Smooth muscle cell (in vitro differentiated cells): ENCODE measurements around the gene AR. TPM values are rescaled to one million over a fixed set of nuclear protein-coding genes. Genes with fewer than 3 reads are reported as not detected.

Experiments used
- DNase-seq: peaks from one replicate; lab custom pipeline; 2025; ENCODE audit not compliant: unreplicated experiment; lab: John Stamatoyannopoulos, UW
- H2AFZ ChIP-seq: fragments of 200-600 bp; sonication (generic); 2 replicates; pipeline ENCODE4 v1.6.0; 2016; ENCODE audit warnings: antibody characterized with exemption, low read depth, mild to moderate bottlenecking
- H3F3A ChIP-seq: fragments of 200-600 bp; sonication (generic); 2 replicates; pipeline ENCODE4 v1.6.0; 2017; ENCODE audit warnings: antibody characterized with exemption, low read depth
- H3K27ac ChIP-seq: fragments of 200-600 bp; sonication (generic); 2 replicates; pipeline ENCODE4 v1.5.1; 2016; ENCODE audit warnings: low read depth, mild to moderate bottlenecking
- H3K27me3 ChIP-seq: fragments of 200-600 bp; sonication (generic); 2 replicates; pipeline ENCODE4 v1.6.1; 2016; ENCODE audit warnings: low read depth, mild to moderate bottlenecking
- H3K36me3 ChIP-seq: fragments of 200-600 bp; sonication (generic); 2 replicates; pipeline ENCODE4 v1.5.1; 2016; ENCODE audit warnings: low read depth
- H3K4me1 ChIP-seq: fragments of 200-600 bp; sonication (generic); 2 replicates; pipeline ENCODE4 v1.5.1; 2016; ENCODE audit warnings: low read depth
- H3K4me2 ChIP-seq: fragments of 200-600 bp; sonication (generic); 2 replicates; pipeline ENCODE4 v1.6.0; 2016; ENCODE audit warnings: mild to moderate bottlenecking
- H3K4me3 ChIP-seq: fragments of 200-600 bp; sonication (generic); 2 replicates; pipeline ENCODE4 v1.5.1; 2016; ENCODE audit warnings: mild to moderate bottlenecking
- H3K79me2 ChIP-seq: fragments of 200-600 bp; sonication (generic); 2 replicates; pipeline ENCODE4 v1.6.0; 2016; ENCODE audit warnings: low read depth, mild to moderate bottlenecking
- H3K9ac ChIP-seq: fragments of 200-600 bp; sonication (generic); 2 replicates; pipeline ENCODE4 v1.6.0; 2016; ENCODE audit warnings: low read depth
- H3K9me3 ChIP-seq: fragments of 200-600 bp; sonication (generic); replicated peaks from 2 replicates; pipeline ENCODE4 v1.5.1; 2016; ENCODE audit warnings: low read depth
- H4K20me1 ChIP-seq: fragments of 200-600 bp; sonication (generic); 2 replicates; pipeline ENCODE4 v1.6.0; 2016; ENCODE audit warnings: low read depth
- WGBS: methylation state at CpG from one replicate; pipeline ENCODE4 v1.1.7; 2016; ENCODE audit warnings: low lambda C conversion rate; 5-methylcytosine and 5-hydroxymethylcytosine counted together
- polyA plus RNA-seq: library from polyadenylated mRNA; unstranded; fragments of >200 nt; fragmentation: Nextera tagmentation; extraction: Ambion mirVana; gene quantifications from 2 replicates; pipeline ENCODE4 v1.2.1, GENCODE V29; 2016
- total RNA-seq: library from RNA; depleted of rRNA; stranded (reverse); fragments of >200 nt; gene quantifications from 2 replicates; pipeline ENCODE4 v1.2.3, GENCODE V29; 2014
- TF ChIP-seq, protein P1 (sequence below): fragments of 200-600 bp; sonication (generic); IDR thresholded peaks from 2 replicates; pipeline ENCODE4 v1.5.1; 2017; ENCODE audit warnings: borderline replicate concordance, mild to moderate bottlenecking, antibody characterized with exemption; ENCODE audit not compliant: insufficient read depth, poor library complexity, severe bottlenecking

Gene AR
- total and polyA plus RNA-seq, 2 experiments from 2014 or later = 0.72 to 2.4 TPM

DNA sequence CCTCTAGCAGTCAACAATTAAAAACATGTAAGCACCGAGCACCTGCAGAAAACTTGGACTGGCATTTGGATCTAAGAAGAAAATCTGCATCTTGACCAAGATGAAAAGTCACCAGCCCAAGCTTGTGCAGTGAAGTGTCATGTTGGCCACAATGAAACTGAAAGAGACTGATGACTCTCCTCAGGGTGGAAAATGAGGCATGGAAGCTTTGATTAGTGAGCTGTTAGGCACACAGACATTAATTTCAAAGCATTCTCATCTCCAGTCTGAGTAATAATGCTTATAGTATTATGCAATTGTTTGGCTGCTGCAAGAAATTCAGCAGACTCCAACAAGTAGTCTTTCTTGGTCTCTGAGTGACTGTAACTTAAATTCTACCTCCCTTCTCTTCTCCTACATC is 150.1 kb downstream of the AR start:
- no peak for DNase-seq
- Histone ChIP-seq H3F3A (no peaks in the 10 kb centered on the region), H3K4me1 (no peaks in the 10 kb centered on the region), H3K9me3 (no peaks in the 10 kb centered on the region), H3K27me3 (no peaks in the 10 kb centered on the region), H3K79me2 (no peaks in the 10 kb centered on the region), H3K27ac (no peak overlapping the region), H3K4me3 (no peak overlapping the region), H3K36me3 (no peaks in the 10 kb centered on the region), H2AFZ (no peak overlapping the region), H4K20me1 (no peaks in the 10 kb centered on the region), H3K9ac (no peak overlapping the region), H3K4me2 (no peak overlapping the region)
- TF ChIP-seq, protein P1, sequence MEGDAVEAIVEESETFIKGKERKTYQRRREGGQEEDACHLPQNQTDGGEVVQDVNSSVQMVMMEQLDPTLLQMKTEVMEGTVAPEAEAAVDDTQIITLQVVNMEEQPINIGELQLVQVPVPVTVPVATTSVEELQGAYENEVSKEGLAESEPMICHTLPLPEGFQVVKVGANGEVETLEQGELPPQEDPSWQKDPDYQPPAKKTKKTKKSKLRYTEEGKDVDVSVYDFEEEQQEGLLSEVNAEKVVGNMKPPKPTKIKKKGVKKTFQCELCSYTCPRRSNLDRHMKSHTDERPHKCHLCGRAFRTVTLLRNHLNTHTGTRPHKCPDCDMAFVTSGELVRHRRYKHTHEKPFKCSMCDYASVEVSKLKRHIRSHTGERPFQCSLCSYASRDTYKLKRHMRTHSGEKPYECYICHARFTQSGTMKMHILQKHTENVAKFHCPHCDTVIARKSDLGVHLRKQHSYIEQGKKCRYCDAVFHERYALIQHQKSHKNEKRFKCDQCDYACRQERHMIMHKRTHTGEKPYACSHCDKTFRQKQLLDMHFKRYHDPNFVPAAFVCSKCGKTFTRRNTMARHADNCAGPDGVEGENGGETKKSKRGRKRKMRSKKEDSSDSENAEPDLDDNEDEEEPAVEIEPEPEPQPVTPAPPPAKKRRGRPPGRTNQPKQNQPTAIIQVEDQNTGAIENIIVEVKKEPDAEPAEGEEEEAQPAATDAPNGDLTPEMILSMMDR = no peak
- 79% methylated on average over 1 of the region's 1 CpG for WGBS

DNA sequence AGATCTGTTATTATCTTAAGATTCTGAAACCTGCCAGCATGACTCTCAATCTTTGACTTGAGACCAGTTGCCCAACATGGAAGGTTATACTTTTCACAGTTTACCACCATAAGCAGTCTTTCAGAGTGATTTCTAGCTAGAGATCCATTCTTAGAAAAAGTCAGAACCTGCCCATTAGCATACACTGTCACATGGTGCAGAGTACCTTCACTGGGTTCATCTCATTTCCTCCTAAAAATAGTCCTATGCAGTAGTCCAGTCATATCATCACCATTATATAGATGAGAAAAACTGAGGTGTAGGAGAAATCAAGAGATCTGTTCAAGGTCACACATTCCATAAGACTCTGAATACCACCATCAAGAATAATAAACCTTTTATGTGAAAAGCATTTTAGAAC is 153.6 kb downstream of the AR start:
- no peak overlapping the region for H2AFZ ChIP-seq
- H3F3A ChIP-seq = no peaks in the 10 kb centered on the region
- no peaks in the 10 kb centered on the region for H3K36me3 ChIP-seq
- no peak overlapping the region for H3K4me3 ChIP-seq
- no peak overlapping the region for H3K4me2 ChIP-seq
- H4K20me1 ChIP-seq = no peaks in the 10 kb centered on the region
- H3K79me2 ChIP-seq = no peaks in the 10 kb centered on the region
- H3K9me3 ChIP-seq = no peaks in the 10 kb centered on the region
- DNase-seq = no peak
- TF ChIP-seq, protein P1 = no peak
- no peak overlapping the region for H3K27ac ChIP-seq
- no peaks in the 10 kb centered on the region for H3K4me1 ChIP-seq
- no peaks in the 10 kb centered on the region for H3K27me3 ChIP-seq
- no peak overlapping the region for H3K9ac ChIP-seq

DNA sequence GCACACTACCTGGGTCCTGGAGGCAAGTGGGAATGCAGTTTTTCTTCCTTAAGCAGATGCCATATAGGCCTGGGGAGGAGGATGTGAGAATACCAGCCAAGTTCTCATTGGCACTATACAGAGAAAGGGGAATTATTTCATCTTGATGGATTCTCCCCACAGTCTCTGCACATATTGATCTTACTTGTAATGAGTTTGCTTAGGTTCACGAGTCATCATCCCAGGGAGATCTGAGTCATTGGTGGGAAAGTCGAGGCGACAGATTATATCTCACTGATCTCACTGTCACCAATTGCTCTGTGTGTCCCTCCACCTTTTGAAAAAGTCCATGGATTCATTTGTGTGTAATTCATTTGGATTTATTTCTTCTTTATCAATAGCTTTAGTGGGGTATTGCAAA is 156.8 kb downstream of the AR start:
- no peaks in the 10 kb centered on the region for H3K27me3 ChIP-seq
- no peak overlapping the region for H3K27ac ChIP-seq
- no peak overlapping the region for H2AFZ ChIP-seq
- no peaks in the 10 kb centered on the region for H4K20me1 ChIP-seq
- 48% methylated on average over 3 of the region's 3 CpGs for WGBS
- TF ChIP-seq, protein P1 = no peak
- no peaks in the 10 kb centered on the region for H3K4me1 ChIP-seq
- H3K9ac ChIP-seq = no peak overlapping the region
- H3K4me2 ChIP-seq = no peak overlapping the region
- H3K79me2 ChIP-seq = no peaks in the 10 kb centered on the region
- H3F3A ChIP-seq = no peaks in the 10 kb centered on the region
- H3K9me3 ChIP-seq = no peaks in the 10 kb centered on the region
- DNase-seq = no peak
- H3K36me3 ChIP-seq = no peaks in the 10 kb centered on the region
- no peak overlapping the region for H3K4me3 ChIP-seq

DNA sequence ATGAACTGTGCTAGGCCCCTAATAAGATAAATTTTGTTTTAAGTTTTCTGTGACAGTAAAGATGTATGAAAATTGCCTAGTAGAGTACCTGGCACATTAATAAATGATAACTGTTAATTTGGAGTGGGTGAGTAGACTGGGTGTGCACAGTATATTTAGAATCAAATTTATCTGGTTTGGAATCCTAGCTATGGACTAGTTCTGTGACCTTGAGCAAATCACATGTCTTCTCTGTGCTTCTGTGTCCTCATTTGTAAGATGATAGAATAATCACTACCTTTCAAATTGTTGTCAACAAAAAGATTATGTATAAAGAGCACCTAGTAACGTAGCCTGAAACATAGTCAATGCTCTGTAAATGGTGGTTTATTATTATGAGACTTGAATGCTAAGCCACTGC is 170.2 kb downstream of the AR start:
- H3K9ac ChIP-seq = no peak overlapping the region
- DNase-seq = no peak
- no peaks in the 10 kb centered on the region for H3K9me3 ChIP-seq
- H3K27ac ChIP-seq = no peak overlapping the region
- WGBS = 69% methylated on average over 1 of the region's 1 CpG
- no peaks in the 10 kb centered on the region for H3K36me3 ChIP-seq
- no peaks in the 10 kb centered on the region for H3K4me1 ChIP-seq
- no peak overlapping the region for H2AFZ ChIP-seq
- no peaks in the 10 kb centered on the region for H3K79me2 ChIP-seq
- no peaks in the 10 kb centered on the region for H3K27me3 ChIP-seq
- H3K4me2 ChIP-seq = no peak overlapping the region
- no peak overlapping the region for H3K4me3 ChIP-seq
- H4K20me1 ChIP-seq = no peaks in the 10 kb centered on the region
- TF ChIP-seq, protein P1 = no peak
- no peaks in the 10 kb centered on the region for H3F3A ChIP-seq
